ENCODE data around the gene STT3A. TPM values are rescaled to one million over a fixed set of nuclear protein-coding genes. Genes with fewer than 3 reads are reported as not detected.

STT3A gene
- total RNA-seq, 1 experiment from 2014 or later = 229 TPM

- CTCF ChIA-PET = no interaction called here
- intact Hi-C loops (cut with micrococcal nuclease; ENCODE audit: unreplicated experiment) = no loop called here
- peaks cover 13% of the 10 kb centered on the region for H3K36me3 ChIP-seq (ENCODE audit: control insufficient read depth, insufficient read depth, low read length)
- POLR2A ChIA-PET = no interaction called here
- ATAC-seq (no peak), DNase-seq (ENCODE audit: low read depth, low spot score) (no peak)
- H3K9me3 ChIP-seq (ENCODE audit: control insufficient read depth, insufficient read depth, low read depth, low read length) = no peaks in the 10 kb centered on the region
- in situ Hi-C loops (cut with HindIII; ENCODE audit: low pct_unique_long_range_greater_than_20kb, low sequenced_read_pairs) = no loop called here
- TF ChIP-seq, protein P1, sequence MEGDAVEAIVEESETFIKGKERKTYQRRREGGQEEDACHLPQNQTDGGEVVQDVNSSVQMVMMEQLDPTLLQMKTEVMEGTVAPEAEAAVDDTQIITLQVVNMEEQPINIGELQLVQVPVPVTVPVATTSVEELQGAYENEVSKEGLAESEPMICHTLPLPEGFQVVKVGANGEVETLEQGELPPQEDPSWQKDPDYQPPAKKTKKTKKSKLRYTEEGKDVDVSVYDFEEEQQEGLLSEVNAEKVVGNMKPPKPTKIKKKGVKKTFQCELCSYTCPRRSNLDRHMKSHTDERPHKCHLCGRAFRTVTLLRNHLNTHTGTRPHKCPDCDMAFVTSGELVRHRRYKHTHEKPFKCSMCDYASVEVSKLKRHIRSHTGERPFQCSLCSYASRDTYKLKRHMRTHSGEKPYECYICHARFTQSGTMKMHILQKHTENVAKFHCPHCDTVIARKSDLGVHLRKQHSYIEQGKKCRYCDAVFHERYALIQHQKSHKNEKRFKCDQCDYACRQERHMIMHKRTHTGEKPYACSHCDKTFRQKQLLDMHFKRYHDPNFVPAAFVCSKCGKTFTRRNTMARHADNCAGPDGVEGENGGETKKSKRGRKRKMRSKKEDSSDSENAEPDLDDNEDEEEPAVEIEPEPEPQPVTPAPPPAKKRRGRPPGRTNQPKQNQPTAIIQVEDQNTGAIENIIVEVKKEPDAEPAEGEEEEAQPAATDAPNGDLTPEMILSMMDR (IDR thresholded peaks at IDR 0.05) = no peak
- TF ChIP-seq TCF7L2 (IDR thresholded peaks at IDR 0.05; ENCODE audit: low read depth, low read length) (no peak), SIN3A (IDR thresholded peaks at IDR 0.05; ENCODE audit: borderline replicate concordance, insufficient read depth, low read depth, low read length) (no peak), POLR2AphosphoS5 (IDR thresholded peaks at IDR 0.05; ENCODE audit: low read depth, low read length) (no peak), REST (IDR thresholded peaks at IDR 0.05; ENCODE audit: insufficient read depth in 1 of 2, low read depth in 2 of 2, low read length in 1 of 2) (no peak)
- H3K27ac ChIP-seq (ENCODE audit: low read length) = no peak overlapping the region
- no TSS peak for BruUV-seq (replicated peaks)
- no peaks in the 10 kb centered on the region for H3K27me3 ChIP-seq (ENCODE audit: control insufficient read depth, insufficient read depth, low read length)
- no peak overlapping the region for H3K4me3 ChIP-seq (ENCODE audit: low read depth in 2 of 2, low read length in 2 of 2)
- 0 out of 2 replicates have a peak, but pooled peaks cover 2% of the 10 kb centered on the region for H3K4me1 ChIP-seq (ENCODE audit: control insufficient read depth, insufficient read depth, low read length)
Observed at GRCh38 chr11:125587480-125587879, 5.2 kb upstream of the STT3A start.

GRCh38 chr11:125588505-125588904 lies 4.1 kb upstream of the STT3A start:
- ChIA-PET POLR2A (no interaction called here), CTCF (no interaction called here)
- Histone ChIP-seq H3K36me3 (ENCODE audit: control insufficient read depth, insufficient read depth, low read length) (peaks cover 8% of the 10 kb centered on the region), H3K27me3 (ENCODE audit: control insufficient read depth, insufficient read depth, low read length) (no peaks in the 10 kb centered on the region), H3K4me3 (ENCODE audit: low read depth in 2 of 2, low read length in 2 of 2) (no peak overlapping the region), H3K27ac (ENCODE audit: low read length) (no peak overlapping the region), H3K9me3 (ENCODE audit: control insufficient read depth, insufficient read depth, low read depth, low read length) (no peaks in the 10 kb centered on the region), H3K4me1 (ENCODE audit: control insufficient read depth, insufficient read depth, low read length) (0 out of 2 replicates have a peak, but pooled peaks cover 2% of the 10 kb centered on the region)
- DNase-seq (ENCODE audit: low read depth, low spot score) = no peak
- no peak for ATAC-seq
- BruUV-seq (replicated peaks) = no TSS peak
- intact Hi-C loops (cut with micrococcal nuclease; ENCODE audit: unreplicated experiment) = no loop called here
- in situ Hi-C loops (cut with HindIII; ENCODE audit: low pct_unique_long_range_greater_than_20kb, low sequenced_read_pairs) = no loop called here
- TF ChIP-seq POLR2AphosphoS5 (IDR thresholded peaks at IDR 0.05; ENCODE audit: low read depth, low read length) (no peak), TCF7L2 (IDR thresholded peaks at IDR 0.05; ENCODE audit: low read depth, low read length) (no peak), REST (IDR thresholded peaks at IDR 0.05; ENCODE audit: insufficient read depth in 1 of 2, low read depth in 2 of 2, low read length in 1 of 2) (no peak), SIN3A (IDR thresholded peaks at IDR 0.05; ENCODE audit: borderline replicate concordance, insufficient read depth, low read depth, low read length) (no peak)
- TF ChIP-seq, protein P1 (IDR thresholded peaks at IDR 0.05) = no peak
